ENCODE data around the gene PDIA5.
A peak's percentile ranks its signal among the peaks of the same experiment; 100 is the strongest.

The PDIA5 gene

GRCh38 chr3:123066896-123067688, at the start of gene PDIA5:
TSS of gene PDIA5 (plus strand) at chr3:123067025. CDS start at chr3:123067165, 140 bp downstream.
- peak; percentile 88 for DNase-seq

DNA sequence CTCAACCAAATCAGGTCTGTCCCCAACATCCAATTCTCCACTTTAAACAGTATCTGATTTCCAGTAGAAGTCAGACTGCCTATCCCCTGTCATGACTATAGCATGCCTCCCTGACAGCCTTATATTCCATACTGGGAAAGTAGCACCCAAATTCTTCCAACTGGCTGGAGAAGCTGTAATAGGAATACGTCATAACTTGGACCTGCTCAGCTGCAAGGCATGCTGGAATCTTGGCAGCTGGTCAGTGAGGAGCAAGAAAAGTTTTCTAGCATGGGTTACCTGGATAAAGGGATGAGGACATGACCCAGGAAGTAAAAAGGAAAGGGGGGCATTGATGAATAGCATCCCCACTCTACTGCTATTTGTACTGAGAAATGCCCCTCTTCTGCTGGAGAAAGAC, 48.1 kb upstream of the PDIA5 start:
- DNase-seq = no peak

- no peak for DNase-seq
Measured at GRCh38 chr3:123019161-123019560, 47.7 kb upstream of the PDIA5 start.

GRCh38 chr3:123019591-123019990, 47.2 kb upstream of the PDIA5 start:
- no peak for DNase-seq

- DNase-seq = no peak
Measured at GRCh38 chr3:123020709-123021108, 46.1 kb upstream of the PDIA5 start.

DNA sequence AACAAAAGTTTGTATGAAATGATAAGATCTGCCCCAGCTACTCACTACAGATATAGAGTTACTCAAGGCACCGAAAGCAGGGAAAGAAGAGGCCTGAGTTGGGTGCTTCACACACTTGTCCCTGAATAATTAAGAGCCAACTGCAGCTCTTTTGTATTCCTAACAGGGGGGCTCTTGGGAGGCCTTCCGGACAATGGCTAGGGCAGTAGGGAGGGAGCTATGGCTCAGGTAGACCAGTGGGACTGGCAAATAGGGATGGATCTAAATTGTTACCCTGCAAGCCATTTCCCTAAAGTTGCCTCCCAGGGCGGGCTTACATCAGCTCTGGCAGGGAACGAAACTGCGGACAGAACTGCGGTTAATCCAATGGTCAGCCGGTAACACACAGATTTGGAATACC, 45.4 kb upstream of the PDIA5 start:
- DNase-seq = no peak

- no peak for DNase-seq
Measured at GRCh38 chr3:123021996-123022510, 44.8 kb upstream of the PDIA5 start.

DNA sequence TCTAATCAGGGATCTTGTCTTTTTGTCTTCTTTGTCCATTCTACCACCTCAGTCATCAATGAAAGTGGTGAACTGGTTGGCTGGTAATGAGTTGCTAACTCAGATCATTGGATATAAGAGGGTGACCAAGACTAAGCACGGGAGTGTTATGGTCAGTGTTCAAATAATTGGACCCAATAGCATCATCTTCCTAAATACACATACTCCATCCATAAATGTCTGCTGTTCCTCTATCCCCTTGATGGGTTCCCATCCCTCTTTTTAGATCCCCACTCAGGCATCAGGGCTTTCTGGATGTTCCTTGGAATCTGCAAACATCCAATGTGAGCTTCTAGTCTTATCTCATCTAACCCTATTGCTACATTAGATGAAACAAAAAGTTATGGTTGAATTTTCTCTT, 42.8 kb upstream of the PDIA5 start:
- DNase-seq = no peak

- no peak for DNase-seq
Measured at GRCh38 chr3:123025642-123026521, 40.9 kb upstream of the PDIA5 start.

GRCh38 chr3:123026565-123027291, 40.1 kb upstream of the PDIA5 start:
- no peak for DNase-seq

- no peak for DNase-seq
Measured at GRCh38 chr3:123027292-123028232, 39.3 kb upstream of the PDIA5 start, which contains the start of gene SEMA5B. TSS of gene SEMA5B (minus strand) at chr3:123027763. CDS start at chr3:122961263, 66,500 bp downstream.

DNA sequence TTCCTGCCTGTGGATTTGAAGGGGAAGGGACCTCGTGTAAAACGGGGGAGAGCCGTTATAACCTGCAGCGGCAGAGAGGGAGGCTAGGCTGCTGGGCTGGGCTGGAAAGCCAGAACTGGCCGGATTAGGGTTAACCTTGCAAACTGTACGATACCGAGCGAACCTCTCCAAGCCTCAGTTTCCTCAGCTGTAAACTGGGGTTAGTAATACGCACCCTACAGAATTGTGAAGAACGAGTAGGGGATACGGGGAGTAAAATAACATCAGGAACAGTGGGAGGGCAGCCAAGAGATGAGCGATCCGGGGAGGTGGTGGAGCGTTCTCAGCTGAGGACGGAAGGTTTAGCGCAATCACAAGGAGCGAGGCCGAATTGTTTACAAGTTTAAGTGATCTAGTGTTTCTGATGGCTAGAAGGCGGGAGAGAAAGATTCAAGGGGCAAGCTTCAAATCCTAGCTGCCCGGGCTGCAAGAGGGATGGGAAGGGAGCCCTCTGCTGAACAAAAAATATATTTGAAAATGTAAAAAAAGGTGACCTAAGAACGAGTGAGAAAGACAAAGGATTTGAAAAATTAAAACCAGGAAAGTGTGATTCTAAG, 38.5 kb upstream of the PDIA5 start:
- peak; percentile 60 for DNase-seq

GRCh38 chr3:123031051-123031450, 35.8 kb upstream of the PDIA5 start:
- DNase-seq = no peak

DNA sequence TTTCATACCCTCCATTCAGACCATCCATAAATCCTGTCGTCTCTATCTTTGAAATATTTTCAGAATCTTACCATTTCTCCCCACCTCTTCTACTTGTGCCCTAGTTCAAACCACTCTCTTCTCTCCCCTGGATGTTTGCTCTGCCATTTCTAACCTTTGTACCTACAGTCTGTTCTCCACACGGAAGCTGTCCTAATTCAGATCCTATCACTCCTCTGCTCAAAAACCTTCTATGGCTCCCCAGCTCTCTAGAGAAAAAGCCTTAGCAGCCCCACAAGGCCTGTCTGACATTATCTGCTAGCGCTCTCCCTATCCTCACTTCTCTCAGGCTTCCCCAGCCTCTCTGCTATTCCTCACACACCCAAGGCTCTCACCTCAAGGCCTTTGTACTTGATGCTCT, 34.8 kb upstream of the PDIA5 start:
- DNase-seq = no peak

DNA sequence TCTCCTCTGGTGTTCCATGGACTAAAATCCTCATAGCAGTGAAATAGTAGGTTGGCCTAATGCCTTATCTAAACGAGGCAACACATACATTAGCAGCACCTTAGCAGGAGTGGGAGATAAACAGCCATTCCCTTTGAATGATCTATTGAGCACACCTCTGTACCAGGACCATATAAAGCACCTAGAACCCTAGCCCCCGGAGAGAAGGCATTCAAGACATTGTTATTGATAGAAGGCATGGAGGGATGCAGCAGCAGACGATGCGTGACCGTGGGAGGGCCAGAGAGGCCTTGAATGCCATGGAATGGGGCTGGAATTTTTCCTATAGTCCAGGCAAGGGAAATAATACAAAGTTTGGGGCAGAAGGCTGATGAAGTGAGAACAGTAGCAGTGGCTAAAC, 32.7 kb upstream of the PDIA5 start:
- no peak for DNase-seq

DNA sequence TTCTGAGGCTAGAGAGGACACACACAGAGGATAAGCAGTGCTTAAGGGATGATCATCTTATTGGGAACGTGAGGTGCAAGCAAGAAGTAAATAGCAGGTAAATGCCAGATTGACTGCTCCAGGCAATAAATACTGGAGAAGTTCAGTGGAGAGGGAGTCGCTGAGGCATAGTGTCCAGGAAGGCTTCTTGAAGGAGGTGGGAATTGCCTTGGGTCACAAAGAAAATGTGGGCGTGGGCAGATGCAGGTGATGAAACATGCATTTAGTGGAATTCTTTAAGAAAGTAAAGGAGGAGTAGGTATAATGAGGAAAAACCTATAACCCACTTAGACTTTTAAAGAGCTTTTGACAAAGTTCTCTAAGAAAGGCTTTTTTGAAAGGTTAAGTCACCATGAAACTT, 31.8 kb upstream of the PDIA5 start:
- no peak for DNase-seq

GRCh38 chr3:123036352-123037014, 30.3 kb upstream of the PDIA5 start:
- no peak for DNase-seq

GRCh38 chr3:123037015-123037375, 29.8 kb upstream of the PDIA5 start:
- no peak for DNase-seq

- DNase-seq = no peak
Measured at GRCh38 chr3:123038751-123039150, 28.1 kb upstream of the PDIA5 start.

GRCh38 chr3:123039178-123039577, 27.6 kb upstream of the PDIA5 start:
- no peak for DNase-seq

DNA sequence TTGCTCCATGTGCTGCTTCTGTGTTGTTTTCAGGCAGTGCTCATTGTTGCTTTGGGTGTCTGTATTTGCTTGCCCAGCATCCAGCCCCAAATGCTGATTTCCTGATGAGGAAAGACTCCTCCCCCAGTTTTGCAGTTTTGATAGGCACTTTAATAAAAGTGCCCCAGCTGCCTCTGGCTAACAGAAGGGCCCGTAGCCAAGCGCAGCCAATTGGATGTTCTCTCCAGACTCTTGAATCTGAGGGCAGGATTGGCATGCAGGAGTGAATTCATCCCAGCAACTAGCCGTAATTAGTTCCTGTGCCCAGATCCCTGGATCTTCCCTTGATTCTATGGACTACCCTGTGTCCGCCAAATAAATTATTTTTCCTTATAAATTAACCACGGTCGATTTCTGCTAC, 24.4 kb upstream of the PDIA5 start:
- DNase-seq = no peak

Measured in NCI-H2081 treated with DMSO at 0.1 percent for 48 hours (cell line).